Thyroid gland (tissue), 4 donors: Measurements from ENCODE around the gene OSBPL3.

ENCODE experiments used
- POLR2A ChIP-seq, 2 donors: fragments of 450-650 bp; IDR thresholded peaks; one replicate each; pipeline ENCODE4 v1.6.1; 2017; ENCODE audit warnings: antibody characterized with exemption in 2 of 2, mild to moderate bottlenecking in 2 of 2, moderate library complexity in 1 of 2
- TF ChIP-seq, protein P1 (sequence below), 6 experiments: fragments of 200-600 bp in 3 of 6; fragments of 450-650 bp in 3 of 6; sonication (generic) in 3 of 6; IDR thresholded peaks; one replicate each; pipeline ENCODE4 v1.5.1; 2016 to 2019; ENCODE audit warnings: antibody characterized with exemption in 6 of 6, mild to moderate bottlenecking in 2 of 6, inconsistent platforms in 1 of 6, moderate library complexity in 1 of 6

GRCh38 chr7:24786941-24787340 lies 193.0 kb downstream of the OSBPL3 start:
- TF ChIP-seq, protein P1, sequence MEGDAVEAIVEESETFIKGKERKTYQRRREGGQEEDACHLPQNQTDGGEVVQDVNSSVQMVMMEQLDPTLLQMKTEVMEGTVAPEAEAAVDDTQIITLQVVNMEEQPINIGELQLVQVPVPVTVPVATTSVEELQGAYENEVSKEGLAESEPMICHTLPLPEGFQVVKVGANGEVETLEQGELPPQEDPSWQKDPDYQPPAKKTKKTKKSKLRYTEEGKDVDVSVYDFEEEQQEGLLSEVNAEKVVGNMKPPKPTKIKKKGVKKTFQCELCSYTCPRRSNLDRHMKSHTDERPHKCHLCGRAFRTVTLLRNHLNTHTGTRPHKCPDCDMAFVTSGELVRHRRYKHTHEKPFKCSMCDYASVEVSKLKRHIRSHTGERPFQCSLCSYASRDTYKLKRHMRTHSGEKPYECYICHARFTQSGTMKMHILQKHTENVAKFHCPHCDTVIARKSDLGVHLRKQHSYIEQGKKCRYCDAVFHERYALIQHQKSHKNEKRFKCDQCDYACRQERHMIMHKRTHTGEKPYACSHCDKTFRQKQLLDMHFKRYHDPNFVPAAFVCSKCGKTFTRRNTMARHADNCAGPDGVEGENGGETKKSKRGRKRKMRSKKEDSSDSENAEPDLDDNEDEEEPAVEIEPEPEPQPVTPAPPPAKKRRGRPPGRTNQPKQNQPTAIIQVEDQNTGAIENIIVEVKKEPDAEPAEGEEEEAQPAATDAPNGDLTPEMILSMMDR (IDR thresholded peaks at IDR 0.05): no peak
- no peak for TF ChIP-seq POLR2A (IDR thresholded peaks at IDR 0.05)
